GM10266 (cell line): ENCODE data around the gene COL7A1.

Experiments
- DNase-seq: peaks from one replicate; pipeline ENCODE4 v3.0.0; 2012; ENCODE audit errors: extremely low spot score
- TF ChIP-seq, protein P1 (sequence below): IDR thresholded peaks from 2 replicates; pipeline ENCODE4 v1.5.1; 2012; ENCODE audit warnings: mild to moderate bottlenecking, low read depth; ENCODE audit not compliant: control insufficient read depth, insufficient read depth; ENCODE audit errors: missing control alignments

COL7A1 gene

GRCh38 chr3:48567500-48567899 lies 27.6 kb downstream of the COL7A1 start:
- DNase-seq = no peak
- TF ChIP-seq, protein P1, sequence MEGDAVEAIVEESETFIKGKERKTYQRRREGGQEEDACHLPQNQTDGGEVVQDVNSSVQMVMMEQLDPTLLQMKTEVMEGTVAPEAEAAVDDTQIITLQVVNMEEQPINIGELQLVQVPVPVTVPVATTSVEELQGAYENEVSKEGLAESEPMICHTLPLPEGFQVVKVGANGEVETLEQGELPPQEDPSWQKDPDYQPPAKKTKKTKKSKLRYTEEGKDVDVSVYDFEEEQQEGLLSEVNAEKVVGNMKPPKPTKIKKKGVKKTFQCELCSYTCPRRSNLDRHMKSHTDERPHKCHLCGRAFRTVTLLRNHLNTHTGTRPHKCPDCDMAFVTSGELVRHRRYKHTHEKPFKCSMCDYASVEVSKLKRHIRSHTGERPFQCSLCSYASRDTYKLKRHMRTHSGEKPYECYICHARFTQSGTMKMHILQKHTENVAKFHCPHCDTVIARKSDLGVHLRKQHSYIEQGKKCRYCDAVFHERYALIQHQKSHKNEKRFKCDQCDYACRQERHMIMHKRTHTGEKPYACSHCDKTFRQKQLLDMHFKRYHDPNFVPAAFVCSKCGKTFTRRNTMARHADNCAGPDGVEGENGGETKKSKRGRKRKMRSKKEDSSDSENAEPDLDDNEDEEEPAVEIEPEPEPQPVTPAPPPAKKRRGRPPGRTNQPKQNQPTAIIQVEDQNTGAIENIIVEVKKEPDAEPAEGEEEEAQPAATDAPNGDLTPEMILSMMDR = no peak

DNA sequence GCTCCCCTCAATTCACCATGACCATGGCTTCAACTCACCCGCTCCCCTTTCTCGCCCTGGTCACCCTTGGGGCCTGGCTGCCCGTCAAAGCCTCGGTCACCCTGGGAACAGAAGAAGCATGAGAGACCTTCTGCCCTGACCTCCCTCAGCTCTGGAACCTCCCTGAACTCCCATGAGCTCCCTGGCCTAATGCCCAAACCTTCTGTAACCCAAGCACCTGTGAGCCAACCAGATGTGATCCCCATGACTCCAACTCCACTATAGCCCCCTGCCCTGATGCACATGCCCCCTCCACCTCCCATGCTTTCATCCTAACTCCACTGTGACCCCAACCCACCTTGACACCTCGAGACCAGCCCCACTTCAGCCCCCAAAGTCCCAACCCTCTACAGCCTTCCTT lies 28.0 kb downstream of the COL7A1 start:
- TF ChIP-seq, protein P1 = no peak
- DNase-seq = no peak

DNA sequence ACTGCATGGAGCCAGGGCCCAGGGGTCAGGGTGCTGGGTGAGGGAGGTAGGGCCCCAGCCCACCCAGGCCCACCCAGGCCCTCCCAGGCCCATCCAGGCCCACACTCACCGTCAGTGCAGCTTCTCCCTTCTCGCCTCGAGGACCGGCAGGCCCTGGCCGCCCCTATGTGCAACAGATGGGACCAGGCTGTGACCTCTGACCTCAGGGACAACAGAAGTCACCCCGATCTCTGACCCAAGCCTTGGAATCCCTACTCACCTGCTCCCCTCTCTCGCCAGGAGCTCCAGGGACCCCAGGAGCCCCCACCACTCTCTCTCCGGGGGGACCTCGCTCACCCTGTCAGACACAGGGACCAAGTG lies 28.7 kb downstream of the COL7A1 start:
- TF ChIP-seq, protein P1 = no peak
- DNase-seq = no peak

DNA sequence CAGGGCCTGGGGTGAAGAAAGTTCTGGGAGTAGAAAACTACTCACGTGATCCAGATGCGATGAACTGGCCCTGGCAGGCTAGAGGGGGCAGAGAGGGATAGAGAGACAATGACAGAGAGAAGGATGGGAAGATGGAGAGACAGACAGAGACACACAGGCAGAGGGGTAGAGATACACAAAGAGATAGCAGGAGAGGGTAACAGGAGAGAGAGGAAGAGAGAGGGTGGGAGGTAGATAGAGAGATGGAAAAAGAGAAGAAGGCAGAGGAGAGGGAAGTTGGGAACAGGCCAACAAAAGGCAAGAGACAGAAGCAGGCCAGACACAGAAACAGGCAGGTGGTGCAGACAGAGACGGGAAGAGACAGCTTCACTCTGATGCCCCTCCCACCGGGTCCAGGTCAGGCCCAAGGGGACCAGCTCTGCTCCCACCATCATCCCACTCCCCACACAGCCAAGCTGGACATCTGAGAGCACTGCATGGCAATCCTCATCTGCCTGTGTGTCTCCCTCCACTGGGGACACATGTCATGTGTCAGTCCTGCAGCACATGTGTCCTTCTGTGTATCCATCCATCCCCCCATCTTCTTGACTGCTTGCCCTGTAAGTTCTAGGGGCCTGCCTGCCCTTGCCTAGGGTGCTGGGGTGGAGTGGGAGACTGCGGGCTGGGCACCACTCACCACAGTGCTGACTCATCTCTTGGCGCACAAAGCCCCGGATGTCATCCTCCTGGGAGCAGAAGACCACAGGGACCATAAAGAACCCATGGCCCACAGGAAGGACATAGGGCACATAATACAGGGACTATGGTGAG lies 29.3 kb downstream of the COL7A1 start:
- TF ChIP-seq, protein P1 = no peak
- no peak for DNase-seq

GRCh38 chr3:48565186-48565585 lies 29.9 kb downstream of the COL7A1 start:
- no peak for DNase-seq
- TF ChIP-seq, protein P1 = no peak

- DNase-seq = no peak
- TF ChIP-seq, protein P1 = no peak
Observed at GRCh38 chr3:48564667-48565066, 30.5 kb downstream of the COL7A1 start.

DNA sequence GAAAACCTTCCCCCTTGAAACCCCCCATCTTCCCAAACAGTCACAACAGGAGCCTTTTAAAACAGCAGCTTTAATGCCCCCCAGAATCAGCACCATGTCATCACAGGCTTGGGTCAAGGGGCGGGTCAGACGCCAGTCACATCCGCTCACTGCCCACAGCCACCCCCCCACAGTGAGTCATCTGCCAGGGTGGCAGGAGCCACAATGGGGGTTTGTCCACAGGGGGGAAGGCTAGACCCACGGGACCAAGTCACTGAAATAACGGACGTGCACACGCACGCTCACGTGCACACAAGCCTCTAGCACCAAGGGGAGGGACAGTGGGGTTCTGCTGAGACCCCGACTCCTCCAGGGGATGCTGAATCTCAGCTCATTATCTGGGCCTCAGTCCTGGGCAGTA lies 31.1 kb downstream of the COL7A1 start:
- TF ChIP-seq, protein P1 = no peak
- no peak for DNase-seq
